GM19452 (cell line): ENCODE results near the gene LRP1-AS.

Source experiments
- ATAC-seq: cut with Tn5 transposase; IDR thresholded peaks from one replicate; pipeline ENCODE4 v1.9.1; 2021; ENCODE audit not compliant: unreplicated experiment

LRP1-AS gene

GRCh38 chr12:57099766-57100165 lies 47.7 kb downstream of the LRP1-AS start:
- ATAC-seq = no peak

GRCh38 chr12:57099047-57099714 lies 48.2 kb downstream of the LRP1-AS start:
- no peak for ATAC-seq

- ATAC-seq = no peak
Observed at GRCh38 chr12:57098546-57098945, 48.9 kb downstream of the LRP1-AS start.

- no peak for ATAC-seq
Observed at GRCh38 chr12:57097554-57097835, 49.9 kb downstream of the LRP1-AS start.

GRCh38 chr12:57096748-57097553 lies 50.5 kb downstream of the LRP1-AS start:
- ATAC-seq = no peak

GRCh38 chr12:57096099-57096572 lies 51.3 kb downstream of the LRP1-AS start:
- no peak for ATAC-seq

GRCh38 chr12:57095440-57095839 lies 52.0 kb downstream of the LRP1-AS start:
- ATAC-seq = no peak
